Measurements from ENCODE around the gene C2CD3.
"Not testable (repeated sequence)": the region's sequence is repeated elsewhere in the genome, so short reads cannot be mapped to it uniquely, and the experiment has no call there.

Gene C2CD3

DNA sequence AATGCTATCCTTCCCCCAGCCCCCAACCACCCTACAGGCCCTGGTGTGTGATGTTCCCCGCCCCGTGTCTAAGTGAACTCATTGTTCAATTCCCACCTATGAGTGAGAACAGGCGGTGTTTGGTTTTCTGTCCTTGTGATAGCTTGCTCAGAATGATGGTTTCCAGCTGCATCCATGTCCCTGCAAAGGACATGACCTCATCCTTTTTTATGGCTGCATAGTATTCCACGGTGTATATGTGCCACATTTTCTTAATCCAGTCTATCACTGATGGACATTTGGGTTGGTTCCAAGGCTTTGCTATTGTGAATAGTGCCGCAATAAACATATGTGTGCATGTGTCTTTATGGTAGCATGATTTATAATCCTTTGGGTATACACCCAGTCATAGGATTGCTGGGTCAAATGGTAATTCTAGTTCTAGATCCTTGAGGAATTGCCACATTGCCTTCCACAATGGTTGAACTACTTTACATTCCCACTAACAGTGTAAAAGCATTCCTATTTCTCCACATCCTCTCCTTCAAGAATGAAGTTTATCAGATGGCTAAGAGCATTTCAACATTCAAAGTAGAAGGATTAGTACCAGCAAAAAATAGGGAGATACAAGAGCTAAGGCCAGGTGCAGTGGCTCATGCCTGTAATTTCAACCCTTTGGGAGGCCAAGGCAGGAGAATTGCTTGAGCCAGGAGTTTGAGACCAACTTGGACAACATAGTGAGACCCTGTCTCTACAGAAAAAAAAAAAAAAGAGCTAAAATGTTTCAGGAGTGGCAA lies 50.4 kb downstream of the C2CD3 start:
- not testable (repeated sequence) for DNase-seq

DNA sequence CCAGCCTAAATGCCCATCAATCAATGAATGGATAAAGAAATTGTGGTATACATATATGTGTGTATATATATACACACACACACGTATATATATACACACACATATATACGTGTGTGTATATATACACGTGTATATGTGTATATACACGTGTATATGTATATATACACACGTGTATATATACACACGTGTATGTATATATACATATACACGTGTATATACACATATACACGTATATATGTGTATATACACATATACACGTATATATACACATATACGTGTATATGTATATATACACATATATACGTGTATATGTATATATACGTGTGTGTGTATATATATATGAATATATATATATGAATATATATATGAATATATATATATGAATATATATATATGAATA lies 54.1 kb downstream of the C2CD3 start:
- no peak for DNase-seq

DNA sequence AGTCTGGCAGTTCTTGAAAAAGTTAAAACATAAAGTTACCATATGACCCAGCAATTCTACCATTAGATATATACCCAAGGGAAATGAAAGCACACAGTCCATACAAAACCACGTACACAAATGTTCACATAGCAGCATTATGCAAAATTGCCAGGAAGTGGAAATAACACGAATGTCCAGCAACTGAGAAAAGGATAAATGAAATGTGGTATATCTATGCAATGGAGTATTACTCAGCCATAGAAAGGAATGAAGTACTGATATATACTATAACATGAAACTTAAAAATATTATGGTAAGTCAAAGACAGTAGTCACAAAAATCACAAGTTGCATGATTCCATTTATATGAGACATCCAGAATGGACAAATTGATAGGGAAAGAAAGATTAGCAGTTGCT lies 57.9 kb downstream of the C2CD3 start:
- DNase-seq: no peak

DNA sequence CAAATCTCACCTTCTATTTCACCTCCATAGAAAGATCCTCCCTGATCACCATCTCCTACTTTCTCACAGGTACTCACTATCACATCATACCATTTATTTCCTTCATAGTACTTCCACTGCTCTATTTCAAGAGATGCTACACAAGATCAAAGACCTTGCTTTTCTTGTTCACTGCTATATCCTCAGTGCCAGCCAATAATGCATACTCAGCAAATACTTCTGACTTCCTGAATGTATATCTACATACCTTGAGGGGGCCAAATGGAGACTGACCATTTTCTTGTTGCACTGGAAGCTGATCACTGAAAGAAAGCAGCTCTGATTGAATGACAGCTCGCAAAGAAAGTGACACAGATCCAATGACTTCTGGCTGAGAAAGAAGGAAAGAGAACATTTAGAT lies 64.7 kb downstream of the C2CD3 start:
- DNase-seq: no peak

DNA sequence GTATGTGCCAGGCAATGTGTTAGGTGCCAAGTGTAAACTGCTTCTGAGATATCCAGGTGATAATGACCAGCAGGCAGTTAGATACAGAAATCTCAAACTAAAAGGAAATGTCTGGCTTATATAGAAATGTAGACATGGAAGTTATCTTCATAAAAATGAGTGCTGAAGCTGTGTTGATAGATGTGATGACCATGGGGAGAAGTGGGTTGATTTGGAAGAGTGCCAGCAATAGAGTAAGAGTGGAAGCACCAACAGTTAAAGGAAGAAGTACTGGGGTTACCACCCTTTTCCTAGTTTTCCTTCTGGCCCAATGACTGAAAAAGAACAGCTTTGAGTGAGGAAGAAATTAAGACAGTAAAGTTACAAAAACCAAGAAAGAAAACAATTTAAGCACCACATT lies 68.5 kb downstream of the C2CD3 start:
- no peak for DNase-seq

DNA sequence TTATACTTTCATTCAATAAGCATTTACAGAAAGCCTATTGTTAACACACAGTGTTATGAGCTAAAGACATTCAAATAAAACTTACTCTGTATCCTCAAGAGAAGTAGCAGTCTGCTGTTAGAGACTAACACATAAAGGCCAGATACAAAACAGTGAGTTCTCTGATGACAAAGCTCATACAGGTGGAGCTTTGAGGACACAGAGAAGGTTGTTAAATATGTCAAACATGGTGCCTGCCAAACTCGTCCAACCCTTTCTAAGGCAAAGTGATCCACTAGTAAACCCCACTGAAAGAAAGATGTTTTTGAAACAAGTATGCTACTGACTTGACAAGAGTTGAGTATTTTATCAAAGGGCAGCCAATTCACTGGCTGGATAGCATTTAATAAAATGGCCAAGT lies 70.1 kb downstream of the C2CD3 start:
- DNase-seq: no peak

DNA sequence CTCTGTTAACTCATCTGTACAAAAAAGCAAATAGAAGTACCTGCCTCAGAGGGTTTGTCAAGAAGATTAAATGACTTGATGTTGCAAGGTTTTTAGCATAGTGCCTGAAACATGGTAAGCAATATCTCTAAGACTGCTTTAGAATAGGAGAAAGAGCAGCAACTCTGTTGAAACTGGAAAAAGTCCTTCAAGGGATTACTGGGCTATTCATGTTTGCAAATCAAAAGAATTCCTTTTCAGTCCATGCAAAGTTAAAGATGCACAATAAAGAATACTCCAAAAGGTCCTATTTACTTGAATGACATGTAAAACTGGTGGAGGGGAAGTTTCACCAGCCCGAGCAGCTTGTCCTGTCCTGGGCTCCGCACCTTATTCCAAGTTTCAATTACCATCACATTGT lies 70.6 kb downstream of the C2CD3 start:
- no peak for DNase-seq

DNA sequence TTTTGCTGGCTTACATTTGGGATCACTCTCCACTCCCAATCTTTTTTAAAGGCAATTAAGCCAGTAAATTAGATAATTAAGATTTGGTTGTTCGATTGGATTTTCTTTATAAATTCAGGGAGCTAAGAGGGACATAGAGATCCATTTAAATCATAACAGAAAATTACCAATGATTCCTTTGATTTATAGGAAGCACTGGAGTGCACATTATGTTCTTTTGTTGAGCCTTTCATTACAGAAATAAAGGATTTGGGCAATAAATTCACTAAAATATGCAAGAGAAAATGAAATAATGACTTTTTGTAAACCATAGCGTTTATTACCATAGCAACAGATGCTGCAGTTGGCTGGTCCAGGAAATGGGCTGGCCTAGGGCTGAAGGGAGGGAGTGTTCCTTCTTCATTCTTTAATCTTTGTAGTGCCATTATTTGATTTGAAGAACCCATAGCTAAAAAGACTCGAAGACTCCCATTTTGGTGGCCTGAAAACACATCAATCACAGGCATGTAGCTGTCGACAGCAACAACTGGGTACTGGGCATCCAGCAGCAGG lies 73.0 kb downstream of the C2CD3 start:
- DNase-seq: no peak

DNA sequence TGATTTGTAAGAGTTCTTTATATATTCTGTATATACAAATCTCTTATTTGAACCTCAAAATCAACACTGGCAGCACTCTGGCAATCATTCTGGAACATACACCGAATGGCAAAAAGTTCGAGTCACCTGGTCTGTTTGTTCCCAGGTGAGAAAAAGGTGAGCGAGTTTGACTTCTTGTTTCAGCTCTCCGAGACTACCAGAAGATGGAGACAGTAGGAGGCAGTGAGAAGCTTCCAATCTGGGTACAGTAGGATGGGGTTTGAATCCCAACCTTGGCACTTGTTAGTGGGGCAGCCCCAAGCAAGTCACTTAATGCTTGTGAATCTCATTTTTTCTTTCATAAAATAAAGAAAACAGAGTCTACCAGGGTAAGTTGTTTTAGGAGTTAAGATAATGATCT lies 76.4 kb downstream of the C2CD3 start:
- DNase-seq: no peak

DNA sequence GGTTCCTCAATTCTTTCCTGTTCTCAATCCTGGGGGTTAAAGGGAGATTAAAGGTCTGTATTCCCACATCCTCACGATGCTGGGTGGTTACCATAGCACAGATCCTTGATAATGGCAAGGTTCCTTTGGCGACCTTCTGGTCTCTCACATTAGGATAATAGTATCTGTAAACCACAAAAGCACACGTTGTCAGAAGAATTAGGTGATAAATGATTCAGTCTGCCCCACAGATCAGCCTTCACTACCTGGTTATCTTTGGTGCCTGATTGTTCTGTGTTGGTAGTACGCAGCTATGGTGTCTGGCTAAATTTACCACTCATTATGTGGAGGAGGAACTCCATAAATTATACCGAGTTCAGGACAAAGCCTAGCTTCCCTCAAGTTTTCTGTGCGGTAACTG lies 78.4 kb downstream of the C2CD3 start:
- DNase-seq: no peak

DNA sequence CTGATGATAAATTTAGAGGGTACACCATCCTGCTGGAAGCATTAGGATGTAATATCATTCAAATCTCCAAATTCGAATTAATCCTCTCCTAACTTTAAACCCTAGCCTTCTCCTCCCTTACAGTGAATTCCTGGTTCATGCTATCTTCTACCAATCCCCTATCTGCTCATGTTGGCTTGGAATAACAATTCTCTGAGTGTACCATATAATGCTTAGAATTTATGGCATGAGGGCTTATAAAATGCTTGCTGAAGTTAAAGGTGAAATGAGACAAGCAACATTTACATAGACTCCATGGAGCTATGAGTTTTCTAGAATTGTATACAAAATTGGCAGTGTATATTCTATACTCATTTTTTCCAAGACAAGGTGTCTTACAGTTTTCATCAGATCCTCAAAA lies 79.3 kb downstream of the C2CD3 start:
- DNase-seq: no peak

DNA sequence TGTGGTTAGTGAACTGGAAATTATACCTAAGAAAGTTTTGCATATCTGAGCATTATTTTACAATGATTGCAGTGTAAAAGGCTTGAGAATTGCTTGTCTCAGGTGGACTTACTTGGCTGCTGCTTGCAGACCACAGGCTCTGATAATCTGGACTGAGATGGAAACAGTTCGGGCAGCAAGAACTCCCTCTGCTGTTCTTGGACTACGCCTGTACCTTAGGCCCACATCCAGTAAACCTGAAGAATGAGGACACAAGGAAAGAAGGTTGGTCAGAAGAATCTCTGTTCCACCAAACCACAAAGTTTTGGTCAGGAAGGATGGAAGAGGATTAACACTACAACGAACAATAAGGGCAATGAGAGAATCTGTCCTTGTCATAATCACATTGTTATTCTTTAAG lies 80.1 kb downstream of the C2CD3 start:
- DNase-seq: no peak

DNA sequence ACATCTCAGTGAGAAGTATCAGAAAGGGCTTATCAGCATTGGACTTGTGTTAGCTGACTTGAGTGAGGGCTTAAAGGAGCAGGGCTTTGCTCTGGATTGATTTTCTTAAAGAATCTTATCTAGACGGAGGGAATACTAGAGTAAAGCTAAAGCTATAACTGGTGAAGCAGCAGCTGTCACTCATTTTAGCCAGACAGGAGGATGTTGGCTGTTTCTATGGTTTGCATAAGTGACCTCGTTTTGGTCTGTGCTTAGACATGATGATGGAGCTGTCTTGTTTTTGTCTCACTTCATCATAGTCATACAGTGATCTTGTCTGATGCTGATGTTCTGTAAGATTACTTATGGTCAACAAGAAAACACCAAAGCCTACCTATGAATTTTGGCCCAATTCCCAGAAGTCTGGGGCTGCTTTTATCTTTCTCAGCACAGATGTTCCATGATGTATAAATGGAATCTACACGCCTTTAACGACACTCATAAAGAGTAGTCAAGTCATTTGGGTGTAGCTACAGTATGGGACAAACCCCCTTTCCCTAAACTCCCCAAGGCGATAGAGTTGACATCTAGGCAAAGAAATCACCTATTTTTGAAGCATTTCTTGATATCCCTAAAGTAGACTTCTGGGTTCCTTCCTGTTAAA lies 84.4 kb downstream of the C2CD3 start:
- no peak for DNase-seq

DNA sequence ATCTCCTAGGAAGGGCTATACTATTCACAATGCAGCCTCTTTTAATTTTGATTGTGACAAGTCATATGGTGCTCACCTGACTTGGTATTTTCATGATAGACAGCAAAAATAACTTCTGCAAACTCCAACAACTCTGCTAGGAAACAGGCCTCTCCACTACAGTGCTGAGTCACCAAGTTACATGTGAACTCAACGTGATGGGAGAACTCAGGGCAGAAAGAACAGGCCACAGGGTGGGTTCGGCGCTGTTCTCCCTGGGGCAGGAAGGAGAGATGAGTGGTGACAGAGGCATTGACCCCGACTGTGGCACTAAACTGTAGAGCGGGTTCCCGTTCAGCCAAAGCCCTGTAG lies 85.3 kb downstream of the C2CD3 start:
- no peak for DNase-seq

DNA sequence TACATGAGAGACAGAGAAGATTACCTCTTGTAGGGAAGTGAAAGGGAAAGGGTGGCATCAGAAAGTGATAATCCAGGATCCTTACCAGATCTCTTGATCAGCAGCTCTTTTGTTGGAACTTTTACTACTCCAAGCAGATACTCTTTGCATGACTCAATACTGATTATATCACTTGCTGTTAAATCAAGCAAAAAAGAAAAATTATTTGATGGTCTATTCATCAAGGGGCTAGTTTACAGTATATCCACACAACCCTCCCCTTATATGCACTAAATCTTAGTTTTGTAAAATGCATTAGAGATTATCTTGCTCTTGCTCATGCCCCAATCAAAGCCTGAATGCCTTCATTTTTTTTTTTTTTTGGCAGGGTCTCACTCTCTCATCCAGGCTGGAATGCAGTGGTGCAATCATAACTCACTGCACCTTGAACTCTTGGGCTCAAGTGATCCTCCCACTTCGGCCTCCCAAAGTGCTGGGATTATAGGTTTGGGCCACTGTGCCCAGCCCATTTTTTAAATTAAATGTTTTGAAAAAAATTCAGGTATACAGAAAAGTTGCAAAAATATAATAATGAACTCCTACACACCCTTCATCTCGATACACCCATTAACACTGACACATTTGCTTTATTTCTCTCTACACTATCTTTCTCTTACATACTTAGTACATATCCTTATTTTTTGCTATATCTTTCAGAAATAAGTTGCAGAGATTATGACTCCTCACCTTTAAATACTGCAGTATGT lies 85.8 kb downstream of the C2CD3 start:
- no peak for DNase-seq

DNA sequence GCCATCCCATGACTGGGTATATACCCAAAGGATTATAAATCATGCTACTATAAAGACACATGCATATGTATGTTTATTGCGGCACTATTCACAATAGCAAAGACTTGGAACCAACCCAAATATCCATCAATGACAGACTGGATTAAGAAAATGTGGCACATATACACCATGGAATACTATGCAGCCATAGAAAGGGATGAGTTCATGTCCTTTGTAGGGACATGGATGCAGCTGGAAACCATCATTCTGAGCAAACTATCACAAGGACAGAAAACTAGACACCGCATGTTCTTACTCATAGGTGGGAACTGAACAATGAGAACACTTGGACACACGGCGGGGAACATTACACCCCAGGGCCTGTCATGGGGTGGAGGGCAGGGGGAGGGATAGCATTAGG lies 86.9 kb downstream of the C2CD3 start:
- not testable (repeated sequence) for DNase-seq

DNA sequence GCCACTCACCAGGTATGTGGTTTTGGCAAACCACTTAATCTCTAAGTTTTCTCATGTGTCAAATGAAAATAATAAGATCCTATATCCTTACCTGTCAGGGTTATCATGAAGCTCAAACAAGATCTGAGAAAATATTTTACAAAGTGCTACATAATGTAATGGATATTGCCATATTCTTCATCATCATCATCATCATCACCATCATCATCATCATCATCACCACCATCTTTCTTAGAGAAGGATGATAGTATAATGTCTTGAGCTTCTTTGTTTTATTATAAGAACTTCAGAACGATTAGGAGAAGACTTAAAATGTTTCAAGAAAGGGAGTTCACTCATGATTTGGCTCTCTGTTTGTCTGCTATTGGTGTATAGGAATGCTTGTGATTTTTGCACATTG lies 89.4 kb downstream of the C2CD3 start:
- DNase-seq: no peak

DNA sequence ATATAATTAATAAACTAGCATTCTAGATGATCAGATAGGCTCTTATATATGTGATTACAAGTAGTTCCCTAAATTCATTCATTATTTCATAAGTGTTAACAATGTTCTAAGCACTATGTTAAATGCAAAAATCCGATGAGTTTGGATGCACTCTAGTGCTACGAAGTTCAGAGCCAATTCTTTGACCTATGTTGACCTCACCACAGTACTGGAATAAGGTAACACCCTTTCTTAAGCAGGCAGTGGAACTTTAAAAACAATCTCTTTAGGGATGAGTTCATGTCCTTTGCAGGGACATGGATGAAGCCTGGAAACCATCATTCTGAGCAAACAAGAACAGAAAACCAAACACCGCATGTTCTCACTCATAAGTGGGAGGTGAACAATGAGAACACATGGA lies 93.6 kb downstream of the C2CD3 start:
- DNase-seq: no peak

DNA sequence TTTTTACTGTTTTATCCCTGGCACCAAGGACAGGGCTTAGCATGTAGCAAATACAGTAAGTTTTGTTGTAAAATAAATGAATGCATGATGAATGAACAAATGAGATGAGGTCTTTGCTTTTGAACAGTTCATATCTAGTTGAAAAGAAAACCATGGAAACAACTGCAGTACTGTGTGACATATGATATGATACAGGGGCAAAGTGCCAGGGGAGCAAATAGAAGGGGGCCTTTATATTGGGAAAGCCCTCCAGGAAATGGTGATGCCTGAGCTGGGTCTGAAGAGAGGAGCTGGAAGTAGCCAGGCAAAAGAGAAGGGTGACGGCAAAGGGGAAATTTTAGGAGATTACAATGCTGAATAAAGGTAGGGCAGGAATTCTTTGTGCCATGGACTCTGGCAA lies 98.1 kb downstream of the C2CD3 start:
- DNase-seq: no peak

DNA sequence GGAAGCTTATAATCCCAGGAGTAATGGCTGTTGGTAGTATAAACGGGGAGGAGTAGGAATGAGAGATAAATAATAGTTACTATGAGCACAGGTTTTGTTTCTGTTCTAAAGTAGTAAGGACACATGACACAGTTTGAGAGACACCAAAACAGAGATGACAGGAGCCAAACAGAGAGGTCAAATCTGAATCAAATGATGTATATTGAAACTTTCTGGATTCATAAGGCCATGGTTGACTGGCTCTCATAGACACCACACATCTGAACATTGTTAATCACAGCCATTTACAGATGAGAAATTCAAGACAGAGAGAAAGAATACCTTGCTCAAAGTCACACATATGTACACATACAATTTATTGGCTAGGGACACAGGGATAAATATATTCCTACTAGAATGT lies 98.5 kb downstream of the C2CD3 start:
- no peak for DNase-seq

DNA sequence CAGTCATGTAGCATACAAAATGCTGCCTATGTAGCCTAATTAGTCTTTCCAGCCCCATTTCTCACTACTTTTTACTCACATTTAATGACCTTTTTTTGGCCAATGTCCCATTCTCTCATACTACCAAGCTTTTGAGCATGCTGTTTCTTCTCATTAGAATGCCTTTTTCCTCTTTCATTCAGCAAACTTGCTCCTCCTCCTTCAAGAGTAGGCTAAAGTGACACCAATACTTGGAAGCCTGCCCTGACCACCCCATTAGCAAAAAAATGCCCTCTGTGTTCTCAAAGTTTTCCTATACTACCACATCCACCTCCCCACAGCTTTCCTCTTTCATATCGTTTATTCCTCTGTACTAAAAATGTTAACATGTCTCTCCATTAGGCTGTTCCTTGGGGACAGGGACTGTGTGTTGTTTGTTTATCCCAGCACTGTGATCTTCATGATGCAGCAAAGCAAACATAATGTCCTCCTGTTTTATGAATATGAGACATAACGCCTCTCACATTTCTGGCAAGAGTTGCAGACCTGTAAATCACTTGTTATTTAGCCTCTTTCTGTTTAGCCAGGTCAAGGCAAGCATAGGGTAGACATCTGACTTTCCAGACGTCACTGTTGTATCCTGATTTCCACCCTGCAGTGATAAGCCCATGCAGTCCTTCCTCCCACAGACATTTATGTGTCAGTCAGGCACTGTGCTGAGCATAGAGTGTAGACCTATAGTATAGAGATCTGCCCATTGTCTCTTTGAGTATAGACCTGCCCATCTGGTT lies 99.9 kb downstream of the C2CD3 start:
- DNase-seq: no peak

DNA sequence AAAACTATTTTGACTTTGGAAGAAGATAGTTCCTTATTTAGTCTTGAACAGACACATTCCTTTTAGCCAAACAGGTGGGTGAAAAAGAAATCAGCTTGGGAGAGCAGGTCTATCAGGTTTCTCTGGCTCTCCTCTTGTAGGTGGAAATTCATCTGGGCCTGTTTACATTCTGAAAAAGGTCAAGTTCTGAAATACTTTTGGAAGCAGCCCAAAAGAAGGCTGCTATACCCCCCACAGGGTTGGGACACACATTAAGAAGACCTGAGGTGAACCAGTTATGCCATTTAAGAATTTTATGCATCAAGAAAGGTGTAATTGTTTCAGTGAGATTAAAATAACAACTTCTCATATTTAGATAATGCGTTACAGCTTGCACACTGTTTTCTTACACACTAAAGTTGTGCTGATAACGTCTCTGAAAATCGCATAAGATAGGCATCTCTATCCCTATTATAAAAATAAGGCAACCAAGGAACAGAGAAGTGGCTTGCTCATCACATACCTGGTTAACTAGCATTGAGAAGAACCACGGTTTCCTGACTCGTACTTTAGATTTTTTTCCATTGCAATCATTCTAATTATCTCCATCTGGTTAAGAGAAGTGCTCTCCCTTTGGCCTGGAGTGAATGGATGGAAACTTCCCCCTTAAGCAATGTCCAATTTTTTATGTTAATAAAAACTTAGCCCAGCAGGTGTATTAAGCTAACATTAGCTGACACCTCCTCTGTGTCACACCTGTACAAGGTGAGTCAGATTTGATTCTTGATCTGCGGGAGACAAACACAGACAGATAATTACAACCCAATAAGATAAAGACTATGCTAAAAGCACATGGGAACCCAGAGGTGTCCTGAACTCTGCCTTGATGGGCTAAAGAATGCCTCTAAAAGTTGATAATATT lies 101.4 kb downstream of the C2CD3 start:
- DNase-seq: no peak
